ENCODE data around the gene PAEP.
"Not testable (repeated sequence)": the region's sequence is repeated elsewhere in the genome, so short reads cannot be mapped to it uniquely, and the experiment has no call there.

PAEP gene

GRCh38 chr9:135561391-135562234 lies at the start of gene PAEP:
Gene PAEP (plus strand): TSS chr9:135561756.
- DNase-seq (ENCODE audit: low spot score) = no peak

DNA sequence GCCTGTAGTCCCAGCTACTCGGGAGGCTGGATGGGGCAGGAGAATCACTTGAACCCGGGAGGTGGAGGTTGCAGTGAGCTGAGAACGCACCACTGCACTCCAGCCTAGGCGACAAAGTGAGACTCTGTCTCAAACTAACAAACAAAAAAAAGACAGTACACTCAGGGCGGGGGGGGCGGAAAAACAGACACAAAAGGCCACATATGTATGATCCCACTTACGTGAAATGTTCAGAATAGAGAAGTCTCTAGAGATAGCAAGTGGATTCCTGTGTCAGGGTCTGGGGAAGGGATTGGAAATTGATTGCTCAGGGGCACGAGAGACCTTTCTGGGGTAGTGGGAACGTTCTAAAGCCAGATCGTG lies 49.3 kb upstream of the PAEP start:
- no peak for DNase-seq (ENCODE audit: low spot score)

DNA sequence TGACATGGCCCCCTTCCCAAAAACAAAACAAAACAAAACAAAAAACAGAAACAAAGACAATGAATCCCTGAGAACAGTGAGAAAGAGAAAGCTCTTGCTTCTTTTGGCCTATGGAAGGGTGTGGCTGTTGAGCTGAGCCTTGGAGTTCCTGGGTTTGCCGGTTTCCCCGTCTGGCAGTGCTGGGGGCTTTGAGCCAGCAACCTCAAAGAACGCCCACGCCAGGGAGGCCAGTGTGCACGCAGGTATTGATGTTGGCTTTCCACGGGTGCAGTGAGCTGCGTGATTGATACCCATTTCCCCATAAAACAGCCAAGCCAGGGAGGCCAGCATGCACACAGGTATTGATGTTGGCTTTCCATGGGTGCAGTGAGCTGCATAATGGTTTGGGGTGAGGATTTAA lies 48.7 kb upstream of the PAEP start:
- DNase-seq (ENCODE audit: low spot score) = no peak

DNA sequence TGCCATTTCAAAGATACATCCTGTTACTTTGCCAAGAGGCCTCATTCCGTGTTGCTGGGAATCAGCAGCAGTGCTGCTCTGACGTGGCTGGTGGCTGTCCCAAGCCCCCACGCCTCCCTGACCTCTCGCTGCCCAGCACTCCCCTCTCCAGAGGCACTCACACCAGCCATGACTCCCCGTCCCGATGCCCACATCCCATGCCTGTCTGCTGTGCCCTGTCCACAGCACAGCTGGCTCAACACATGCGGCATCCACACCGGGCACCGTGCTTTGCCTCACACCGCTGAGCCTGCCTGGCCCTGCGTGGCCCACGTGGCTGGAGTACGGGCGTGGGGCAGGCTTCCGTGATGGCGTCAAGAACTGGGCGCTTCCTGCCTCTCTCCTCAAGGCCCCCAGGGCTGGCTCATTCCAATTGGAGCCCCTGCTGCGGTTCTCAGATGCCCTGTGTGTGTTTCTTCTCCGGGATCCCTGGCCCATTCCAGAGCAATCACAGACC lies 48.2 kb upstream of the PAEP start:
- no peak for DNase-seq (ENCODE audit: low spot score)

DNA sequence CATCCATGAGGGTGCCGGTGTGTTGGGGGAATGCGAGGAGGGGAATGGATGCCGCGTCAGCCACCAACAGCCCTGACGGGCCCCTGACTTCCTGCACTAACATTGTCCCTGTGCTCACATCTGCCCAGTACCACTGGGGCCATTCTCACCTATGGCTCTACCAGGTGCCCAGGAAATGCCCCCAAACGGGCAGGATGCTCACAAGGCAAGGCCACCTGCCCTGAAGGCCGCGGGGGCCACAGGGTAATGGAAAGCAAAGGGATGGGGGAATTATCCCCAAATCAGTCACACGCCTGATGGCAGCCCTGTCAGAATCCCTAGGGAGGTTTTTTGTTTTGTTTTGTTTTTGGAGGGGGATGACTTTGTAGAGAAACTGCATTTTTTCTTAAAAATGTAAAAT lies 47.6 kb upstream of the PAEP start:
- not testable (repeated sequence) for DNase-seq (ENCODE audit: low spot score)

DNA sequence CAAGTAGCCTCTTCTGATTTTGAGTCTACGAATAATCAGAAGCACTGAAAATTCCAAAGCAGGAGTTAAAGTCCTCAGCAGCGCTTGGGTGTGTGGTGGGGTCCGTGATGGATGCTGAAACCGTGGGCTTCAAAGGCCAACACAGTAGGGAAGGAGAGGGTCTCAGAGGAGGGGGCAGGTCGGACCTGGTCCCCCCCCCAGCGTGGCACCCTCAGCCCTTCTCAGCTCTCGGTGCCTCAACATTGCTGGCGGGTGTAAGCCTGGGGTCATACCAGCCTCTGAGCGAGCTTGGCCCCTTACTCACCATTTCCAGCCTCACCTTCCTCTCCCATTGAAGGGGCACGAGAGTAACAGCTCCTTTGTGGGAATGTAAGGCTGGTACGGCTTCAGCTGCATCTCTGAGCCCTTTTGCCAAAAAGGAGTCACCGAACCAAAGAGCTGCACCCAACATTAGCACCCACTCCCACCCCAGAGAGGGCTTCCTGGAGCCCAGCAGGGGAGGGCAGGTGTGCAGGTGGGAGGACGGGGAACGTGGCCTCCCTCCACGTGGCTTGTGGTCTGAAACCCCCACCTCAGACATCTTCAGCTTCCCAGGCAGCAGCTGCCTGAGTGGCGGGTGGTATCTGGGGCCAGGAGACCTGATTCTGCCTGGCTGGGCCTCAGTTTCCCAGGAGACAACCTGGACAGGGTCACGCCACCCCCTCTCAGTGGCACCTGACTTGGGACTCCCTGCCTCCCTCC lies 47.0 kb upstream of the PAEP start:
- no peak for DNase-seq (ENCODE audit: low spot score)

DNA sequence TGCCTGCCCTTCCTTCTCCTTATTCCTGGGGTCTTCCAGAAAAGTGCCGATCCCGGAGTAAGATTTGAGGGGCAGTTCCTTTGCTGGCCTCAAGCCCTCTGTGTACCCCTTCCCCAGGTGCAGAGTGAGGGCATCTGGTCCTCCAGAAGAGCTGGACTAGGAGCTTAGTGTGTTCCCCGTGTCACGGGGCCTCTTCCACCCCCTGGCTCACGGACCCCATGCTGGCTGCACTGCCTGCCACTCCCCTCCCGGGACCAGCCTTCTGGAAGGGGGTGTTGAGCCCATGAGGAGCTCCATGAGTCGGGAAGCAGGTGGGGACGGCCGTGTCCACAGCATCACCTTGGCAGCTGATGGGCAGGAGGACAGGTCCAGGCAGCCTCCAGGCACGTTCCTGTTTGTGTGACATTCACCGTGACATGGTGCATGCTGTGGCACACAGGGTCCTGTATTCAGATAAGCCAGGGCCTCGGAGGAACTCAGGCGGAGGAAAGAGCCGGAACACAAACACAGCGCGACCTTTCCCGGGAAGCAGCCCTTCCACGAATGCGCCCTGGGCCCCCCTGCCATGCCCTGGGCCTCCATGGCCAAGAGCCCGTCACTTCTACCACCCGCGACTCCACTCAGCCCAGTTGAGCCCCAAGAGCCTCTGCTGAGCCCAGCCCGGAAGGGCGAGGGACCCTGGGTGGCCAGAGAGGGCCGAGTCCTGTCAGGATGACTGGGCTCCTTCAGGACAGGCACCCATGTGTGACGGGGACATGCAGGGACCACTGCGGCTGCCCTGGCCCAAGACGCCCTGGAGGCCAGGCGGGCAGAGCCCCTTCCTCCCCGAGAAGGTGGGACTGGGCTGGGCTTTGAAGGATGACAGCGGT lies 46.2 kb upstream of the PAEP start:
- DNase-seq (ENCODE audit: low spot score) = no peak

- DNase-seq (ENCODE audit: low spot score) = no peak
Observed at GRCh38 chr9:135516132-135516860, 45.3 kb upstream of the PAEP start.

DNA sequence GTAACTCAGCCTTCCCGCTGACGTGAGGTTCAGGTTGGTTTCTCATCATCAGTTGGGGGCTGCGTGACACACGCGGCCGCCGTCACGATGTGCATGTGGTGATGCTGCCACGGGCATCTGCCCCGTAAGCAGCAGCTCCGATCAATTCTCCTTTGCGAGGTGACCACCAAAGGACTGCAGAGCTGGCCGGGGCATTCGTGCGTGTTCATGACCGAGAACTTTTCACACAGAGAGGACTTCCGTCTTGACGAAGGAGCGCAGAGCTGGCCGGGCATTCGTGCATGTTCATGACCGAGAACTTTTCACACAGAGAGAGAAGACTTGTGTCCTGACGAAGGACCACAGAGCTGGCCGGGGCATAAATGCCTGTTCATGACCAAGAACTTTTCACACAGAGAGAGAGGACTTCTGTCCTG lies 44.1 kb upstream of the PAEP start:
- DNase-seq (ENCODE audit: low spot score) = no peak

- DNase-seq (ENCODE audit: low spot score) = no peak
Observed at GRCh38 chr9:135519179-135519971, 42.2 kb upstream of the PAEP start.

GRCh38 chr9:135520916-135521607 lies 40.5 kb upstream of the PAEP start, which contains the start of gene LCN1:
Gene LCN1 (plus strand): TSS chr9:135521440. CDS start chr9:135521498, 58 bp downstream.
- no peak for DNase-seq (ENCODE audit: low spot score)

- no peak for DNase-seq (ENCODE audit: low spot score)
Observed at GRCh38 chr9:135521608-135522095, 39.9 kb upstream of the PAEP start.

DNA sequence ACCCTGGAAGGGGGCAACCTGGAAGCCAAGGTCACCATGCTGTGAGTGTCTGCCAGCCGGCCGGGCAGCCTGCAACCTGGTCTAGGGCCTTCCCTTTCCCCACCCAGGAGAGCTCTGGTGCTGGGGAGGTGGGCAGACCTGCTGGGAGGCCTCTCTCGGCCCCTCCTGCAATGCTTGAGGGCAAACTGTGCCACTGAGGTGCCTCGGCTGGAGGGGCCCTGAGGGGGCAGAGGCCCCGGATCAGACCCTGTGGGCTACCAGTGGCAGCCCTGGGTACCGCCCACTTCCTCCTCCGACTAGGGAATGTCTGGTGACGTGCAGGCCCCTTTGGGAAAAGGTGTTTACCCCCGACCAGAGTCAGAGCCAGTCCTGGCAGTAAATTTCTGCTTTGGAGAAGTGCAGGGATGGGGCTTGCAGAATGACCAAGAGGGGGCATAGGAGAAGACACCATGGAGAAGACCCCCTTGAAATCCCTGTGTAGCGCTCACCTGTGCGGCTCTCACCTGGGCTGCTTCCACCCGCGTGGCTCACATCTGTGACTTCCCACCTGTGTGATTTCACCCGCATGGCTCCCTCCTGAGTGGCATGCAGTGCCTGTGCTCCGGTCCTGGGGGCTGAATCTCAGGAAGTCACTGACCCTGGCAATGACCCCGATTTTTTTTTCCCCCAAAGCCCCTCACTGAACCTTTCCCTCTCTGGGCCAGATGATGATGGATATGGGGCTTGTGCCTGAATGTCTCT lies 39.2 kb upstream of the PAEP start:
- no peak for DNase-seq (ENCODE audit: low spot score)

DNA sequence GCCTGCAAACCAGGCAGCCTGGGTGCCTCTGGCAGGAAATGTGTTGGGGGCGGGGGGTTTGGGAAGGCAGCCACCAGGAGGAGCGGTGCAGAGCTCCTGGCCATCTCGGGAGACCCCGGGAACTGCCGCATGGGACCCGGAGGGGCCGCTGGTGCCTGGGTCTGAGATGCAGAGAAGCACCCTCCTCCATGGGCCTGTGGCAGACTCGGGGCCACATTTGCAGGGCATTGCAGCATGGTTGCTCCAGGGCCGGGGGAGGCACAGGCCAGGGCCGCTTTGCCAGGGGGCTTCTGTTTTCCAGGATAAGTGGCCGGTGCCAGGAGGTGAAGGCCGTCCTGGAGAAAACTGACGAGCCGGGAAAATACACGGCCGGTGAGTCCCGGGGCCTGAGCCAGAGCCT lies 38.6 kb upstream of the PAEP start:
- no peak for DNase-seq (ENCODE audit: low spot score)

DNA sequence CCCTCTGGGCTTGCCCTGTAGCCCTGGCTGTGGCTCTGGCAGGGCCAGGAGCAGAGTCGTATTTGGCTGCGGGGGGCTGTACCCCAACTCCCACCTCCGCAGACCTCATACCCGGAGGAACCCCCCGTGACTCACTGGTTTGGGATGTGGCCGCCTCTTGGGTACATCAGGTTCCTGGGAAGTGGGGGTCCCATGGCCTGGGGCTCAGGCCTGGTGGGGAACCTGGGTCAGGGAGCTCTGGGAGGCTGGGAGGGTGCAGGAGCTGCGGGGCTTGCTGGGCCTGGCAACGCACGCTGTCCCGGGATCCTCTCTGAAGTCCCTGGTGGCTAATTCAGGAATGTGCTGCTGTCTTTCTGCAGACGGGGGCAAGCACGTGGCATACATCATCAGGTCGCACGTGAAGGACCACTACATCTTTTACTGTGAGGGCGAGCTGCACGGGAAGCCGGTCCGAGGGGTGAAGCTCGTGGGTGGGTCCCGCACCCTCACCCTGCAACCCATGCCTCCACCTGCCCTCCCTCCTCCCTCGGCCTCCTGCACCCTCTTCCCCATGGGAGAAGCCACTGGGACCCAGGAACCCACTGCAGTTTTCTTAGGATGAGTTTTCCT lies 37.9 kb upstream of the PAEP start:
- no peak for DNase-seq (ENCODE audit: low spot score)

DNA sequence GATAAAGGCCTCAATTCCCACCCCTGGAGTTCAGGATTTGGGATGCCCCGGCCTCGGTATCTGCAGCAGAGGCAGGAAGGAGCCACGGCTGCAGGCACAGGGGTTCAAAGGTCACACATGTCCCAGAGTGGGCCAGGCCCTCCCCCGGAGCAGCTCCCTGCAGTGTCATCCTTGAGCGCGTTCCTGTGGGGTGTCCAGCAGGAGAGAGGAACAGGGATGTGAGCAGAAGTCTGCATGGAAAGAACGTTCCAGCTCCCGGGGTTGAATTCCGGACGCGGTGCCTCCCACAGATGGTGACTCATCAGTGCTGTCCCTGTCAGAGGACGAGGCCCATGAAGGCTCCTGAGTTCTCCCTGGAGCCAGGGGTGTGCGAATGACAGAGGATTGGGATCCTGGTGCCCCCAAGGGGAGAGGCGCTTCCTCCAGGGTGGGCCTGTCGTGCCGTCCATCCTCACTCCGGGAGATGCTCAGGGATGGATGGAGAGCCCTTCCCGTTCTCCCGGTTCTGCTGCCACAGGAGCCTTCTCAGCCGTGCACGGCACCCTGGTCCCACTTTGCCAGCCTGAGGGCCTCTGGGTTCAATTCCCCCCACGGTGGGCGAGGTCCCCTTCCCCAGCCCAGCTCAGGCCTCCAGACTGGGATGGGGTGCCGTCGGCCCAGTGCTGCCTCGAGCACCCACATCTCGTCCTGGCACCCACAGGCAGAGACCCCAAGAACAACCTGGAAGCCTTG lies 37.3 kb upstream of the PAEP start:
- DNase-seq (ENCODE audit: low spot score) = no peak

- DNase-seq (ENCODE audit: low spot score) = no peak
Observed at GRCh38 chr9:135525241-135526088, 36.1 kb upstream of the PAEP start.

Measured in Ammon's horn (tissue), 1 donor.